Measurements from ENCODE around the gene TMEM258. TPM values are rescaled to one million over a fixed set of nuclear protein-coding genes. Genes with fewer than 3 reads are reported as not detected.

Gene TMEM258
- total RNA-seq, result 74.9 and 75.2 TPM in 2 replicates

DNA sequence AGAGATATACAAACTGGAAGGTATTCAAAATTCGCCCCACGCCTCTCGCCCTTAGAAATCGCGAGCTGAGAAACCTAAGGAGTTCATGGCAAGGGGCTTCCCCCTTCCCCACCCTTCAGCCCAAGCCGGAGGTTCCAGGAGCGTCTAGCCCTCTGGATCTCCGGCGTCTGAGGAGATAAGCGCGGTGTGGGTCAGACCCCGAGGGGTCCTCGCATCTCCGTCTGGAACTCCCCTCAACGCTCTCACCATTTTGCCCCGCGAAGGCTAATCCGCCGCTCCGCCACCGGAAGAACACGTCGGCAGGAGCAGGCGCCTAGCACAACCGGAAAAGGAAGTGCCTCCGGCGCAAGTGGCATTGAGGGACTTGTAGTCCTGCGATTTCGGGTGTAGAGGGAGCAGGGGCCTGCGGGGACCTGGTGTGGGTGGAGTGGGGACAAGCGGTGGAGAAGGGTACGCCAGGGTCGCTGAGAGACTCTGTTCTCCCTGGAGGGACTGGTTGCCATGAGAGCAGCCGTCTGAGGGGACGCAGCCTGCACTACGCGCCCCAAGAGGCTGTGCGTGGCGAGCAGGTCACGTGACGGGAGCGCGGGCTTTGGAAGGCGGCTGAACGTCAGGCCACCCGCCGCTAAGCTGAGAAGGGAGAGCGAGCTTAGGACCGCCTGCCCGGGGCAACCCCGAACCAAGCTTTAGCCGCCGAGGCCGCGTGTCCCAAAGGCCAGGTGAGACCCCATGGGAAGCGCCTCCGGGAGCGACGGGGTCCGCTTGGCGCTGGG is at the start of gene TMEM258, which contains the start of gene FEN1:
Gene TMEM258, minus strand, starts transcription at position 290 of the 773 bp plus-strand sequence. Its CDS starts 41 bp downstream, at position 249.
Gene FEN1, plus strand, starts transcription at position 602 of the 773 bp plus-strand sequence. CDS start 2,451 bp downstream, outside the sequence.

DNA sequence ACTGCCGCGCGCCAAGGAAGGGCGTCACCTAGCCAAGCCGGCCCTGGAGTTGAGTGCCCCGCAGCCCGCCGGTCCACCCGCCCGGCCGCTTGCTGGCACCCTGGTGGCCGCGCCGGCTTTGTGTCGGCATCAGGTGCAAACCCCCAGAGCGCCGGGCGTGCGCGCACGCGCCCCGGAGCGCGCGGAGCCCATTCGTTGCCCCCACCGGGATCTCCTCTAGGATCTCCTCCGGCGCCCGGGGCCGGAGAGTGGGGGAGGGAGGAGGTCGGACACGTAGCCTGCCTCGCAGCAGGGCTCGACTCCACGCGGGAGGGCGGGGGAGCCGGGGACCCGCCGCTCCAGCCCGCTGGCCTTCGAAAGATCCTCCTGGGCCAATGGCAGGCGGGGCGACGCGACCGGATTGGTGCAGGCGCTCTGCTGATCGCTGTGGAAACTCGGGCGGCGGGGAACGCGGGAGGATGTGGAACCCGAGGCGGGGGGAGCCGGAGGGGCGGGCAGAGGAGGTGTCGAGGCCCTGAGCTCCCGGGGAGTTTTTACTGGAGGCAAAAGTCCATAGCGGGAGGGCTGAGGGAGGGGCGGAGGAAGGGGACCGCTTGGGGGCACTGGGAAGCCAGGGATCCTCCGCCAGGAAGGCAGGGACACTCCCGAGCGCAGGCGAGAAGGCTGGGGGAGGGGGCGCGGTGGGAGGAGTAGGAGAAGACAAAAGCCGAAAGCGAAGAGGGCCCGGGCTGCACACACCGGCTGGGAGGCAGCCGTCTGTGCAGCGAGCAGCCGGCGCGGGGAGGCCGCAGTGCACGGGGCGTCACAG is 35.4 kb upstream of the TMEM258 start, which contains the start of gene FADS2:
Gene FADS2, plus strand, starts transcription at position 730 of the 808 bp plus-strand sequence. CDS start 91 bp downstream, outside the sequence.

DNA sequence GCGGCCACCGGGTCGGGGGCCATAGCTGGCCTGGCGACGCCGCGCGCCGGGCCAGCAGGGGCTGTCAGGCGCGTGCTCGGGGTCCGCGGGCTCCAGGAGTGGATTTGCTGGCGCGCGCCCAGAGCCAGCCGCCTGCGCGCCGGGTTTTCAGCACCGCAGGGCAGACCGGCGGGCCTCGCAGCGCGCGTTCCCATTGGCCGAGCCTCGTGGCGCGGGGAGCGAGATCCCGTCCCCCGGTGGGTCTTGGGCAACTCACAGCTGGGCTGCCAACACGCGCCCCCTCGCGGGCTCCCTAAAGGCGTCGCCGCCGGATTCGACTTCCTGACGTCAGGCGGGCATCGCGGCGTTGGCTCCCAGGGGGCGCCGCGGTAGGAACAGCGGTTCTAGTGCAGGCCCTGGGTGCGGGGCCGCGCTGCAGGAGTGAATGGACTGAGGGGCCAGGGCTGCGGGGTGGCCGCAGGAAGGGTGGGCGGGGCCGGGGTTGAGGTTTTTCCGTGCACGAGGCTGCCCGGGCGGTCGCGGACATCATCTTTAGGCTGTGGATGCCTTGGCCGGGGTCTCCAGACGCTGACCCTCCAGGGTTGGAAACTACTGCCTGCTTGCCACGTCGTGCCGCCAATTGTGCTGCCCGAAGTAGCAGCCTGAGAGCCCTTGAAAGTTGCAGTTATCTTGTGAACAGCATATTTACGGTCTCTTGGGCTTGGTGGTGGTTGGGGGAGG is 24.5 kb upstream of the TMEM258 start, which contains the start of gene FADS1:
Gene FADS1, minus strand, starts transcription at position 268 of the 720 bp plus-strand sequence. Its CDS starts 74 bp downstream, at position 194.

DNA sequence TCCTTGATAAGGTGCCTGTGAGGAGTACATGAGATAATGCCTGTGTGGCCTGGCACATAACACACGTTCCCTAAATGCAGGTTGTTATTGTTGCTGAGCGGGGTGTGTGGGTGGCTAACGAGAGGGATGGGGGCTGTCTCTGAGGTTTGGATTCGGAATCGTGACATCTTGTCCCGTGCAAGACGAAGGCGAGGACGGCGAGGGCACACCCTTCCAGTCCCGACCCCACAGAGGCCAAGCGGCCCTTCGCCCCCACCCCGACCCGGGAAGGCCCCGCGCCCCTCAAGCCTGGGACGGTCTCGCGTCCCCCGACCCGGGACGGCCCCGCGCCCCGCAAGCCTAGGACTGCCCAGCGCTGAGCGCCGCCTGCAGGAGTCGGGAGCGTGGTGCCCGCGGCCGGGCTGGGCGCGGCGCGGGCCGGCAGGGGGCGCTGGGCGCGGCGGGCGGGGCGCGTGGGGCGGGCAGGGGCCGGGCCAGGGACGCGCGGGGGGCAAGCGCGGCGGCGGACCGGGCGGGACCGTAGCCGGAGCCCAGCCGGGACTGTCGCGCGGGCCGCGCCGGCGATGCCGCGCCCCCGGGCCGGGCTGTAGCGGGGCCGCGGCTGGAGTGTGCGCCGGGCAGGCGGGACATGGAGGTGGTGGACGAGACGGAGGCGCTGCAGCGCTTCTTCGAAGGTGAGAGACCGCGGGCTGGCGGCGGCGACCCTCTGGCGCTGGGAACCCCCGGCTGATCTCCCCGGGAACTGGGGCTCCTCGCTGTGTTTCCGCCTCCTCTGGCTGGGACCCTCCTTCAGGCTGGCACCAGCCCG is 40.1 kb downstream of the TMEM258 start, which contains the start of gene MYRF:
Gene MYRF, plus strand, starts transcription at position 520 of the 808 bp plus-strand sequence. Its CDS starts 109 bp downstream, at position 629.

Other genes with a start within 250 kb of the TMEM258 start
- gene SYT7, start 211.5 kb downstream of the TMEM258 start, total RNA-seq, result 0.54 and 0.97 TPM in 2 replicates
- 1.3 and 1.8 TPM in 2 replicates for gene DAGLA, start 112.2 kb downstream of the TMEM258 start, total RNA-seq
- gene MYRF, start 40.0 kb downstream of the TMEM258 start, total RNA-seq, result 2.3 and 3.4 TPM in 2 replicates
- gene FEN1, start 312 bp upstream of the TMEM258 start, total RNA-seq, result 12.5 and 19.0 TPM in 2 replicates
- 57.9 and 122 TPM in 2 replicates for gene FADS1, start 24.4 kb upstream of the TMEM258 start, total RNA-seq
- gene FADS2, start 35.7 kb upstream of the TMEM258 start, total RNA-seq, result 156 and 443 TPM in 2 replicates
- 157 and 201 TPM in 2 replicates for gene FADS3, start 98.9 kb upstream of the TMEM258 start, total RNA-seq
- gene RAB3IL1, start 125.0 kb upstream of the TMEM258 start, total RNA-seq, result 3.9 and 7.2 TPM in 2 replicates
- gene BEST1, start 157.8 kb upstream of the TMEM258 start, total RNA-seq, result 0.97 and 3.4 TPM in 2 replicates
- gene FTH1, start 175.0 kb upstream of the TMEM258 start, total RNA-seq, result 1,492 and 3,687 TPM in 2 replicates